Glutamatergic neuron (in vitro differentiated cells): ENCODE measurements around the gene RAP2A. TPM values are rescaled to one million over a fixed set of nuclear protein-coding genes. Genes with fewer than 3 reads are reported as not detected.

Experiments used
- DNase-seq: peaks from one replicate; pipeline ENCODE4 v3.0.0; 2022
- H3K27ac Mint-ChIP-seq: one replicate; pipeline ENCODE4 v1.8.0; 2020; ENCODE audit warnings: mild to moderate bottlenecking, mixed read lengths, inconsistent platforms; ENCODE audit not compliant: unreplicated experiment
- H3K27me3 Mint-ChIP-seq: one replicate; pipeline ENCODE4 v1.8.0; 2020; ENCODE audit warnings: mild to moderate bottlenecking, moderate library complexity, mixed read lengths, inconsistent platforms; ENCODE audit not compliant: unreplicated experiment
- H3K36me3 Mint-ChIP-seq: one replicate; pipeline ENCODE4 v1.8.0; 2020; ENCODE audit warnings: mild to moderate bottlenecking, mixed read lengths, inconsistent platforms; ENCODE audit not compliant: unreplicated experiment
- H3K4me1 Mint-ChIP-seq: one replicate; pipeline ENCODE4 v1.8.0; 2020; ENCODE audit warnings: mild to moderate bottlenecking, low read depth, mixed read lengths, inconsistent platforms; ENCODE audit not compliant: unreplicated experiment
- H3K4me3 Mint-ChIP-seq: one replicate; pipeline ENCODE4 v1.8.0; 2020; ENCODE audit warnings: mild to moderate bottlenecking, mixed read lengths, inconsistent platforms; ENCODE audit not compliant: unreplicated experiment
- H3K9me3 Mint-ChIP-seq: one replicate; pipeline ENCODE4 v1.8.0; 2020; ENCODE audit warnings: mild to moderate bottlenecking, moderate library complexity, mixed read lengths, inconsistent platforms; ENCODE audit not compliant: unreplicated experiment
- CTCF ChIP-seq: fragments of 200-600 bp; sonication (generic); IDR thresholded peaks from one replicate; pipeline ENCODE4 v1.5.0; 2021; ENCODE audit not compliant: partially characterized antibody, unreplicated experiment
- total RNA-seq: library from RNA; stranded (reverse); fragmentation: NEBNext Ultra II Directional; extraction: Animal tissue kit (Norgen Biotek cat#: 25700); gene quantifications from one replicate; pipeline ENCODE4 v1.2.1, GENCODE V29; 2021; ENCODE audit not compliant: unreplicated experiment

Gene RAP2A
- total RNA-seq, 1 donor from 2014 or later: 51.2 TPM

GRCh38 chr13:97448503-97449251 lies 14.7 kb downstream of the RAP2A start:
- H3K9me3 Mint-ChIP-seq: no peaks in the 10 kb centered on the region

GRCh38 chr13:97454699-97455098 lies 20.7 kb downstream of the RAP2A start:
- H3K9me3 Mint-ChIP-seq: no peaks in the 10 kb centered on the region
- peaks cover 4% of the 10 kb centered on the region for H3K4me1 Mint-ChIP-seq
- no peak overlapping the region for H3K27ac Mint-ChIP-seq
- no peak for DNase-seq
- no peak overlapping the region for H3K4me3 Mint-ChIP-seq
- TF ChIP-seq CTCF: no peak
- peaks cover under 1% of the 10 kb centered on the region for H3K36me3 Mint-ChIP-seq
- H3K27me3 Mint-ChIP-seq: no peaks in the 10 kb centered on the region

More at GRCh38 chr13:97448503-97449251, 14.7 kb downstream of the RAP2A start:
- DNase-seq: no peak
- peaks cover 3% of the 10 kb centered on the region for H3K27me3 Mint-ChIP-seq
- peaks cover 7% of the 10 kb centered on the region for H3K4me1 Mint-ChIP-seq
- no peak for TF ChIP-seq CTCF
- no peak overlapping the region for H3K27ac Mint-ChIP-seq
- no peak overlapping the region for H3K4me3 Mint-ChIP-seq
- H3K36me3 Mint-ChIP-seq: peaks cover 5% of the 10 kb centered on the region

- no peaks in the 10 kb centered on the region for H3K9me3 Mint-ChIP-seq
- H3K36me3 Mint-ChIP-seq: no peaks in the 10 kb centered on the region
- DNase-seq: no peak
- H3K4me3 Mint-ChIP-seq: no peak overlapping the region
- H3K27me3 Mint-ChIP-seq: no peaks in the 10 kb centered on the region
- TF ChIP-seq CTCF: no peak
- H3K27ac Mint-ChIP-seq: no peak overlapping the region
- peaks cover 3% of the 10 kb centered on the region for H3K4me1 Mint-ChIP-seq
Measured at GRCh38 chr13:97456047-97456446, 22.1 kb downstream of the RAP2A start.

GRCh38 chr13:97459215-97459777 lies 25.3 kb downstream of the RAP2A start:
- Mint-ChIP-seq H3K27ac (no peak overlapping the region), H3K27me3 (no peaks in the 10 kb centered on the region), H3K9me3 (no peaks in the 10 kb centered on the region), H3K36me3 (no peaks in the 10 kb centered on the region), H3K4me3 (no peak overlapping the region), H3K4me1 (peaks cover 3% of the 10 kb centered on the region)
- no peak for TF ChIP-seq CTCF
- no peak for DNase-seq
